C4-2B (cell line): Measurements from ENCODE around the gene CYTH1.

Source experiments
- CTCF ChIP-seq: fragments of 450-650 bp; conservative IDR thresholded peaks from 2 replicates; pipeline ENCODE4 v1.5.1; 2017; ENCODE audit warnings: mild to moderate bottlenecking
- ZFX ChIP-seq: fragments of 450-650 bp; IDR thresholded peaks from 2 replicates; pipeline ENCODE4 v1.6.1; 2017

DNA sequence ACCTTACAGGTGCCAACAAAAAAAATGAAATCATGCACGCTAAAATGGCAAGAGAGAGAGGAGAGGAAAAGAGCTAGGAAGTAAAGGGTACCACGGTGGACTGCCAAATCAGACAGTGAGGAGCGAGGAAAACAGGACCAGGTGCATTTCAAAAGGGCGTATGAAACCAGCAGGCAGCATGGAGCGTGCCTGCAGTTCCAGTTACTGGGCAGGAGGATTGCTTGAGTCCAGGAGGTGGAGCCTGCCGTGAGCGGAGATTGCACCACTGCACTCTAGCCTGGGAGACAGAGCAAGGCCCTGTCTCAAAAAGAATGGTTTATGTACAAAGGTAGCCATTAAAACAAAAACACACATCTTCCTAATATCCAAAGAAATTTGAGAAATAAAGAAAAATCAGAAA lies 42.2 kb upstream of the CYTH1 start:
- no peak for TF ChIP-seq CTCF
- no peak for TF ChIP-seq ZFX
